Upper lobe of right lung (tissue), 1 donor: ENCODE results near the gene LRRFIP1. TPM values are rescaled to one million over a fixed set of nuclear protein-coding genes. Genes with fewer than 3 reads are reported as not detected.

Experiments
- ATAC-seq: fragments of 200-7000 bp; cut with Tn5 transposase; one replicate; pipeline ENCODE4 v1.9.1; 2020; ENCODE audit warnings: mild to moderate bottlenecking, moderate library complexity
- DNase-seq: peaks from one replicate; pipeline ENCODE4 v3.0.0-alpha.2; 2020
- H3K27ac ChIP-seq: fragments of 200-600 bp; one replicate; pipeline ENCODE4 v1.8.0; 2022
- H3K27me3 ChIP-seq: fragments of 200-600 bp; one replicate; pipeline ENCODE4 v1.8.0; 2022; ENCODE audit warnings: mild to moderate bottlenecking
- H3K36me3 ChIP-seq: fragments of 200-600 bp; one replicate; pipeline ENCODE4 v1.8.0; 2022
- H3K4me1 ChIP-seq: fragments of 200-600 bp; one replicate; pipeline ENCODE4 v1.8.0; 2022
- H3K4me3 ChIP-seq: fragments of 200-600 bp; one replicate; pipeline ENCODE4 v1.8.0; 2022; ENCODE audit warnings: mild to moderate bottlenecking
- H3K9me3 ChIP-seq: fragments of 200-600 bp; one replicate; pipeline ENCODE4 v1.8.0; 2022
- CTCF ChIP-seq: fragments of 200-600 bp; IDR thresholded peaks from one replicate; pipeline ENCODE4 v1.8.0; 2022; ENCODE audit warnings: antibody characterized with exemption
- intact Hi-C: fragments of 100-400 bp; cut with DNase I; formaldehyde crosslinking; loops from one replicate; pipeline ENCODE4 v1.11.0; 2022
- total RNA-seq: library from RNA; stranded (reverse); fragmentation: NEBNext Ultra II Directional; extraction: Animal tissue kit (Norgen Biotek cat#: 25700); gene quantifications from one replicate; pipeline ENCODE4 v1.2.1, GENCODE V29; 2021
- donor health status: DM: no; HTN: yes; CAD: no; lungs with severe emphysema.

Gene LRRFIP1
- total RNA-seq, 1 donor from 2014 or later: 178 TPM

- Histone ChIP-seq H3K36me3 (no peaks in the 10 kb centered on the region), H3K4me3 (no peak overlapping the region), H3K4me1 (no peaks in the 10 kb centered on the region), H3K27me3 (no peaks in the 10 kb centered on the region), H3K27ac (no peak overlapping the region), H3K9me3 (no peaks in the 10 kb centered on the region)
- ATAC-seq: no peak
- DNase-seq: no peak
- TF ChIP-seq CTCF: no peak
- intact Hi-C loops: no loop called here
These were observed 12.4 kb downstream of the LRRFIP1 start for GRCh38 chr2:237639836-237640220.

- TF ChIP-seq CTCF: no peak
- ATAC-seq (no peak), DNase-seq (no peak)
- no peaks in the 10 kb centered on the region for H3K27me3 ChIP-seq
- no peak overlapping the region for H3K27ac ChIP-seq
- H3K4me3 ChIP-seq: no peak overlapping the region
- H3K4me1 ChIP-seq: no peaks in the 10 kb centered on the region
- intact Hi-C loops: no loop called here
- H3K9me3 ChIP-seq: no peaks in the 10 kb centered on the region
- no peaks in the 10 kb centered on the region for H3K36me3 ChIP-seq
These were observed 13.2 kb downstream of the LRRFIP1 start for GRCh38 chr2:237640493-237640998.

- TF ChIP-seq CTCF: no peak
- H3K4me1 ChIP-seq: no peaks in the 10 kb centered on the region
- ATAC-seq: no peak
- H3K9me3 ChIP-seq: no peaks in the 10 kb centered on the region
- no peak overlapping the region for H3K4me3 ChIP-seq
- no peaks in the 10 kb centered on the region for H3K27me3 ChIP-seq
- H3K27ac ChIP-seq: no peak overlapping the region
- no peak for DNase-seq
- intact Hi-C loops: no loop called here
- no peaks in the 10 kb centered on the region for H3K36me3 ChIP-seq
These were observed 14.8 kb downstream of the LRRFIP1 start for GRCh38 chr2:237642038-237642734.

GRCh38 chr2:237643066-237643465, 15.7 kb downstream of the LRRFIP1 start:
- Histone ChIP-seq H3K4me1 (no peaks in the 10 kb centered on the region), H3K36me3 (no peaks in the 10 kb centered on the region), H3K27ac (no peak overlapping the region), H3K9me3 (no peaks in the 10 kb centered on the region), H3K27me3 (no peaks in the 10 kb centered on the region), H3K4me3 (no peak overlapping the region)
- intact Hi-C loops: no loop called here
- ATAC-seq: no peak
- TF ChIP-seq CTCF: no peak
- no peak for DNase-seq

GRCh38 chr2:237643582-237644380, 16.4 kb downstream of the LRRFIP1 start:
- TF ChIP-seq CTCF: no peak
- Histone ChIP-seq H3K27me3 (no peaks in the 10 kb centered on the region), H3K9me3 (no peaks in the 10 kb centered on the region), H3K4me3 (no peak overlapping the region), H3K4me1 (no peaks in the 10 kb centered on the region), H3K36me3 (no peaks in the 10 kb centered on the region), H3K27ac (no peak overlapping the region)
- DNase-seq: no peak
- ATAC-seq: no peak
- intact Hi-C loops: no loop called here
